Stimulated activated CD4-positive, alpha-beta T cell treated with anti-CD3 and anti-CD28 coated beads, Interleukin-1b, Interleukin-23, amount 100 ng/mL, for 4 hours (primary cell): Measurements from ENCODE around the gene UBE2Q1.

ENCODE experiments used
- DNase-seq, 2 donors: peaks; one replicate each; pipeline ENCODE4 v3.0.0-alpha.2; 2020; ENCODE audit warnings: low read depth in 2 of 2

The UBE2Q1 gene

GRCh38 chr1:154503898-154504297 lies 54.6 kb downstream of the UBE2Q1 start:
- no peak for DNase-seq

- DNase-seq, result no peak
Measured at GRCh38 chr1:154502744-154503115, 55.7 kb downstream of the UBE2Q1 start.

- no peak for DNase-seq
Measured at GRCh38 chr1:154502066-154502743, 56.3 kb downstream of the UBE2Q1 start, which contains the start of the genes SHE and TDRD10. SHE (minus strand) TSS chr1:154502412; CDS start chr1:154502026, 386 bp downstream. TDRD10 (plus strand) TSS chr1:154502219; CDS start chr1:154506904, 4,685 bp downstream.

GRCh38 chr1:154501423-154502065 lies 56.9 kb downstream of the UBE2Q1 start:
- DNase-seq, result no peak

- no peak for DNase-seq
Measured at GRCh38 chr1:154500533-154500932, 57.9 kb downstream of the UBE2Q1 start.

- no peak for DNase-seq
Measured at GRCh38 chr1:154499446-154499845, 59.0 kb downstream of the UBE2Q1 start.
